ENCODE data around the gene HSD17B11. TPM values are rescaled to one million over a fixed set of nuclear protein-coding genes. Genes with fewer than 3 reads are reported as not detected.
"Not testable (repeated sequence)": the region's sequence is repeated elsewhere in the genome, so short reads cannot be mapped to it uniquely, and the experiment has no call there.

HSD17B11 gene
- total and polyA plus RNA-seq, 2 donors (not counting 1 experiment from before 2014, with no cell fraction given): 60.5 to 64.1 TPM

DNA sequence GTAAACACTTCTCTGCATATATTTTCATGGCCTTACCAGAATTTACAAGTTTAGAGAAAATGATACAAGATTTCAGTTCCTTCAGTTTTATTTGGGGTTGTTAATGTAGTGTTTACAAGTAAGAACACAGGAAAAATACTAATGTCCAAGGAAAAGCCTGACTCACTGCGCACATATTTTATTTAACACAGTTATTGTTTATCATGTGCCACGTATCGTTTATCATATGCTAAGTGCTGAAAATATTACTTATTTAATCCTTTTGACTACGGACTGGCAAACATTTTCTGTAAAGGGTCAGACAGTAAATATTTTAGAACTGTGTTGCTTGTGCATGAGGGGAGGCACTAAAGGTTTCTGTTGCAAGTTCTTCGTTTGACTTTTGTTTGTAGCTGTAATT lies 69.1 kb downstream of the HSD17B11 start:
- Histone ChIP-seq H3K4me2 (ENCODE audit: extremely low read depth, insufficient read depth, low read length) (no peak overlapping the region), H3K27me3 (ENCODE audit: control insufficient read depth, insufficient read depth, low read length) (no peaks in the 10 kb centered on the region), H2AFZ (ENCODE audit: low read length) (no peak overlapping the region), H4K20me1 (ENCODE audit: control insufficient read depth, extremely low read depth, insufficient read depth, low read length) (no peaks in the 10 kb centered on the region), H3K36me3 (ENCODE audit: control insufficient read depth, insufficient read depth, low read length) (no peaks in the 10 kb centered on the region), H3K9ac (ENCODE audit: insufficient read depth, low read length) (no peak overlapping the region), H3K79me2 (ENCODE audit: control insufficient read depth, insufficient read depth, low read length) (no peaks in the 10 kb centered on the region), H3K27ac (ENCODE audit: insufficient read depth, low read length) (no peak overlapping the region), H3K9me3 (ENCODE audit: control insufficient read depth, insufficient read depth, low read depth, low read length) (no peaks in the 10 kb centered on the region), H3K4me3 (replicated peaks in 1 of 4; ENCODE audit: control extremely low read depth in 1 of 4, insufficient read depth in 1 of 4, low read depth in 3 of 4, low read length in 4 of 4) (no peak overlapping the region), H3K4me1 (ENCODE audit: control insufficient read depth, extremely low read depth, insufficient read depth, low read length) (no peaks in the 10 kb centered on the region)
- peak in 1 of 2 donors; percentile 16 for DNase-seq (ENCODE audit: low read depth in 2 of 2)
- no peak for TF ChIP-seq EZH2 (IDR thresholded peaks at IDR 0.05; ENCODE audit: low read length, missing control alignments)
- TF ChIP-seq CTCF (conservative IDR thresholded peaks at IDR 0.05 in 1 of 2, IDR thresholded peaks at IDR 0.05 in 1 of 2; ENCODE audit: low read depth in 1 of 2, low read length in 2 of 2): no peak

GRCh38 chr4:87317527-87317926 lies 73.5 kb downstream of the HSD17B11 start:
- no peaks in the 10 kb centered on the region for H3K27me3 ChIP-seq (ENCODE audit: control insufficient read depth, insufficient read depth, low read length)
- no peak overlapping the region for H2AFZ ChIP-seq (ENCODE audit: low read length)
- no peak overlapping the region for H3K27ac ChIP-seq (ENCODE audit: insufficient read depth, low read length)
- H3K36me3 ChIP-seq (ENCODE audit: control insufficient read depth, insufficient read depth, low read length): no peaks in the 10 kb centered on the region
- no peak overlapping the region for H3K9ac ChIP-seq (ENCODE audit: insufficient read depth, low read length)
- H4K20me1 ChIP-seq (ENCODE audit: control insufficient read depth, extremely low read depth, insufficient read depth, low read length): no peaks in the 10 kb centered on the region
- no peaks in the 10 kb centered on the region for H3K9me3 ChIP-seq (ENCODE audit: control insufficient read depth, insufficient read depth, low read depth, low read length)
- H3K4me2 ChIP-seq (ENCODE audit: extremely low read depth, insufficient read depth, low read length): no peak overlapping the region
- H3K4me1 ChIP-seq (ENCODE audit: control insufficient read depth, extremely low read depth, insufficient read depth, low read length): no peaks in the 10 kb centered on the region
- no peaks in the 10 kb centered on the region for H3K79me2 ChIP-seq (ENCODE audit: control insufficient read depth, insufficient read depth, low read length)
- no peak overlapping the region for H3K4me3 ChIP-seq (replicated peaks in 1 of 4; ENCODE audit: control extremely low read depth in 1 of 4, insufficient read depth in 1 of 4, low read depth in 3 of 4, low read length in 4 of 4)
- peak in 1 of 2 donors; percentile 32 for DNase-seq (ENCODE audit: low read depth in 2 of 2)
- TF ChIP-seq EZH2 (IDR thresholded peaks at IDR 0.05; ENCODE audit: low read length, missing control alignments) (no peak), CTCF (conservative IDR thresholded peaks at IDR 0.05 in 1 of 2, IDR thresholded peaks at IDR 0.05 in 1 of 2; ENCODE audit: low read depth in 1 of 2, low read length in 2 of 2) (no peak)

DNA sequence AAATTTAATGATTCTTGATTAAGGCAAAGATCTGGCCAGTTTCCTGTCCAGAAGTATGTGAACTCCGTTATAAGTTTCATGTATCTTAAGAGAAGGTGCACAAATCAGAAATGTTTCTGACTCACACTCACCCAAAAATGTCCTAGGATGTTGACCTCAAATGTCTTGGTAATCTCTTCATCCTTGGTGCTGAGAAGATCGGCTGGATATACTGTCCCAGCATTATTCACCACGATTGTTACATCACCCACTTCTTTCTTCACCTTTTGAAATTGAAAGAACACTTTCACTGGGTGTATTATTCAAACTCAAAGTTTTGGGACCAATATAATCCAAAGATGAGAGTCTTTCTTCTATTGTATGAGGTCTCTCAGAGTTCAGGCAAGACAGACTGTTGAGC lies 74.0 kb downstream of the HSD17B11 start:
- no peaks in the 10 kb centered on the region for H3K36me3 ChIP-seq (ENCODE audit: control insufficient read depth, insufficient read depth, low read length)
- TF ChIP-seq CTCF (conservative IDR thresholded peaks at IDR 0.05 in 1 of 2, IDR thresholded peaks at IDR 0.05 in 1 of 2; ENCODE audit: low read depth in 1 of 2, low read length in 2 of 2) (no peak), EZH2 (IDR thresholded peaks at IDR 0.05; ENCODE audit: low read length, missing control alignments) (no peak)
- H2AFZ ChIP-seq (ENCODE audit: low read length): no peak overlapping the region
- H3K27me3 ChIP-seq (ENCODE audit: control insufficient read depth, insufficient read depth, low read length): no peaks in the 10 kb centered on the region
- no peak overlapping the region for H3K4me2 ChIP-seq (ENCODE audit: extremely low read depth, insufficient read depth, low read length)
- no peaks in the 10 kb centered on the region for H3K9me3 ChIP-seq (ENCODE audit: control insufficient read depth, insufficient read depth, low read depth, low read length)
- H4K20me1 ChIP-seq (ENCODE audit: control insufficient read depth, extremely low read depth, insufficient read depth, low read length): no peaks in the 10 kb centered on the region
- H3K9ac ChIP-seq (ENCODE audit: insufficient read depth, low read length): no peak overlapping the region
- no peaks in the 10 kb centered on the region for H3K4me1 ChIP-seq (ENCODE audit: control insufficient read depth, extremely low read depth, insufficient read depth, low read length)
- H3K4me3 ChIP-seq (replicated peaks in 1 of 4; ENCODE audit: control extremely low read depth in 1 of 4, insufficient read depth in 1 of 4, low read depth in 3 of 4, low read length in 4 of 4): no peak overlapping the region
- no peak for DNase-seq (ENCODE audit: low read depth in 2 of 2)
- H3K79me2 ChIP-seq (ENCODE audit: control insufficient read depth, insufficient read depth, low read length): no peaks in the 10 kb centered on the region
- no peak overlapping the region for H3K27ac ChIP-seq (ENCODE audit: insufficient read depth, low read length)

GRCh38 chr4:87315000-87315399 lies 76.0 kb downstream of the HSD17B11 start:
- H2AFZ ChIP-seq (ENCODE audit: low read length); H3K9me3 ChIP-seq (ENCODE audit: control insufficient read depth, insufficient read depth, low read depth, low read length); H3K4me2 ChIP-seq (ENCODE audit: extremely low read depth, insufficient read depth, low read length); H3K27me3 ChIP-seq (ENCODE audit: control insufficient read depth, insufficient read depth, low read length); DNase-seq (ENCODE audit: low read depth in 2 of 2); H3K9ac ChIP-seq (ENCODE audit: insufficient read depth, low read length); H3K4me1 ChIP-seq (ENCODE audit: control insufficient read depth, extremely low read depth, insufficient read depth, low read length); H3K27ac ChIP-seq (ENCODE audit: insufficient read depth, low read length); H4K20me1 ChIP-seq (ENCODE audit: control insufficient read depth, extremely low read depth, insufficient read depth, low read length); H3K36me3 ChIP-seq (ENCODE audit: control insufficient read depth, insufficient read depth, low read length); H3K79me2 ChIP-seq (ENCODE audit: control insufficient read depth, insufficient read depth, low read length); H3K4me3 ChIP-seq (replicated peaks in 1 of 4; ENCODE audit: control extremely low read depth in 1 of 4, insufficient read depth in 1 of 4, low read depth in 3 of 4, low read length in 4 of 4): not testable (repeated sequence)

All from fibroblast of lung (primary cell).